Endothelial cell (in vitro differentiated cells): ENCODE measurements around the gene LOC101059915. TPM values are rescaled to one million over a fixed set of nuclear protein-coding genes. Genes with fewer than 3 reads are reported as not detected.
"Not testable (repeated sequence)": the region's sequence is repeated elsewhere in the genome, so short reads cannot be mapped to it uniquely, and the experiment has no call there.

ENCODE experiments used
- DNase-seq: peaks from one replicate; pipeline ENCODE4 v3.0.0; 2021; ENCODE audit warnings: low spot score
- H3K27ac Mint-ChIP-seq: one replicate; pipeline ENCODE4 v1.8.0; 2021; ENCODE audit warnings: mixed read lengths, inconsistent platforms; ENCODE audit not compliant: unreplicated experiment
- H3K27me3 Mint-ChIP-seq: one replicate; pipeline ENCODE4 v1.8.0; 2021; ENCODE audit warnings: mild to moderate bottlenecking, moderate library complexity, mixed read lengths, inconsistent platforms; ENCODE audit not compliant: unreplicated experiment
- H3K36me3 Mint-ChIP-seq: one replicate; pipeline ENCODE4 v1.8.0; 2021; ENCODE audit warnings: mild to moderate bottlenecking, low read depth, mixed read lengths, inconsistent platforms; ENCODE audit not compliant: unreplicated experiment
- H3K4me1 Mint-ChIP-seq: one replicate; pipeline ENCODE4 v1.8.0; 2021; ENCODE audit warnings: mild to moderate bottlenecking, mixed read lengths, inconsistent platforms; ENCODE audit not compliant: unreplicated experiment
- H3K4me3 Mint-ChIP-seq: one replicate; pipeline ENCODE4 v1.8.0; 2021; ENCODE audit warnings: mild to moderate bottlenecking, mixed read lengths, inconsistent platforms; ENCODE audit not compliant: unreplicated experiment
- H3K9me3 Mint-ChIP-seq: one replicate; pipeline ENCODE4 v1.8.0; 2021; ENCODE audit warnings: mixed read lengths, inconsistent platforms; ENCODE audit not compliant: unreplicated experiment
- total RNA-seq: library from RNA; stranded (reverse); fragmentation: NEBNext Ultra II Directional; extraction: Animal tissue kit (Norgen Biotek cat#: 25700); gene quantifications from one replicate; pipeline ENCODE4 v1.2.1, GENCODE V29; 2021; ENCODE audit not compliant: unreplicated experiment

Gene LOC101059915

GRCh38 chrX:71719195-71719594, 51.8 kb downstream of the LOC101059915 start:
- H3K9me3 Mint-ChIP-seq, H3K27me3 Mint-ChIP-seq, H3K27ac Mint-ChIP-seq, H3K4me3 Mint-ChIP-seq, DNase-seq, H3K4me1 Mint-ChIP-seq, H3K36me3 Mint-ChIP-seq: not testable (repeated sequence)

GRCh38 chrX:71720289-71720886, 53.0 kb downstream of the LOC101059915 start:
- not testable (repeated sequence) for H3K36me3 Mint-ChIP-seq, DNase-seq, H3K4me1 Mint-ChIP-seq, H3K4me3 Mint-ChIP-seq, H3K27me3 Mint-ChIP-seq, H3K9me3 Mint-ChIP-seq, H3K27ac Mint-ChIP-seq

Other genes starting within 250 kb of the LOC101059915 start
- gene OGT, start 134.4 kb upstream of the LOC101059915 start, total RNA-seq: 139 TPM
- 3.0 TPM for gene GCNA, start 89.1 kb upstream of the LOC101059915 start, total RNA-seq
- 0.54 TPM for gene CXCR3, start 49.0 kb upstream of the LOC101059915 start, total RNA-seq
- not detected for gene CXorf49, start 50.7 kb downstream of the LOC101059915 start, total RNA-seq
- gene CXorf49B, start 95.8 kb downstream of the LOC101059915 start, total RNA-seq: not detected
- gene NHSL2, start 243.3 kb downstream of the LOC101059915 start, total RNA-seq: 57.6 TPM